Neural cell (in vitro differentiated cells): Measurements from ENCODE around the gene UBE2N. TPM values are rescaled to one million over a fixed set of nuclear protein-coding genes. Genes with fewer than 3 reads are reported as not detected.

ENCODE experiments used
- H2AFZ ChIP-seq: fragments of 200-600, 300-800 bp; sonication (generic), shearing (Covaris generic); 2 replicates; pipeline ENCODE4 v1.6.0; 2014; ENCODE audit warnings: low read depth, mild to moderate bottlenecking, antibody characterized with exemption, low read length, moderate library complexity
- H3F3A ChIP-seq: fragments of 200-600 bp; shearing (Covaris generic); 2 replicates; pipeline ENCODE4 v1.6.1; 2016; ENCODE audit warnings: mild to moderate bottlenecking, moderate library complexity, mixed read lengths, antibody characterized with exemption, low read length; ENCODE audit not compliant: insufficient read depth, poor library complexity, severe bottlenecking
- H3K27ac ChIP-seq: fragments of 200-600, 300-800 bp; sonication (generic), shearing (Covaris generic); 2 replicates; pipeline ENCODE4 v1.5.1; 2014; ENCODE audit warnings: mild to moderate bottlenecking, low read length, moderate library complexity
- H3K27me3 ChIP-seq: fragments of 300-800, 200-600 bp; sonication (generic), shearing (Covaris generic); 2 replicates; pipeline ENCODE4 v1.6.0; 2014; ENCODE audit warnings: mild to moderate bottlenecking, low read depth, low read length, moderate library complexity; ENCODE audit not compliant: insufficient read depth
- H3K36me3 ChIP-seq: fragments of 300-800, 200-600 bp; sonication (generic), shearing (Covaris generic); 2 replicates; pipeline ENCODE4 v1.5.1; 2014; ENCODE audit warnings: mild to moderate bottlenecking, antibody characterized with exemption, low read length, moderate library complexity; ENCODE audit not compliant: insufficient read depth
- H3K4me2 ChIP-seq: fragments of 300-800, 200-600 bp; sonication (generic), shearing (Covaris generic); 2 replicates; pipeline ENCODE4 v1.6.0; 2014; ENCODE audit warnings: mild to moderate bottlenecking, low read length
- H3K4me3 ChIP-seq: fragments of 300-800, 200-600 bp; sonication (generic), shearing (Covaris generic); 2 replicates; pipeline ENCODE4 v1.5.1; 2014; ENCODE audit warnings: mild to moderate bottlenecking, low read length, moderate library complexity
- H3K79me2 ChIP-seq: fragments of 200-600 bp; shearing (Covaris generic); replicated peaks from 2 replicates; pipeline ENCODE4 v1.6.0; 2014; ENCODE audit warnings: mild to moderate bottlenecking, low read length, moderate library complexity; ENCODE audit not compliant: insufficient read depth
- H3K9ac ChIP-seq: fragments of 300-800, 200-600 bp; sonication (generic), shearing (Covaris generic); 2 replicates; pipeline ENCODE4 v1.6.1; 2016; ENCODE audit warnings: mild to moderate bottlenecking, low read length, mixed read lengths
- H3K9me2 ChIP-seq: fragments of 200-600 bp; shearing (Covaris generic); 2 replicates; pipeline ENCODE4 v1.6.1; 2016; ENCODE audit warnings: mild to moderate bottlenecking, low read length, mixed read lengths; ENCODE audit not compliant: insufficient read depth
- H3K9me3 ChIP-seq: fragments of 200-600, 300-800 bp; sonication (generic), shearing (Covaris generic); 2 replicates; pipeline ENCODE4 v1.6.1; 2016; ENCODE audit warnings: mild to moderate bottlenecking, mixed run types, low read length, moderate library complexity, mixed read lengths
- H4K20me1 ChIP-seq: fragments of 200-600 bp; shearing (Covaris generic); 2 replicates; pipeline ENCODE4 v1.6.1; 2016; ENCODE audit warnings: mild to moderate bottlenecking, mixed run types; ENCODE audit not compliant: insufficient read depth
- EP300 ChIP-seq: fragments of 450-650 bp; conservative IDR thresholded peaks from 2 replicates; pipeline ENCODE4 v1.6.1; 2014; ENCODE audit warnings: antibody characterized with exemption, mild to moderate bottlenecking, moderate library complexity; ENCODE audit not compliant: poor library complexity, severe bottlenecking
- EZH2 ChIP-seq: fragments of 200-600, 300-800 bp; shearing (Covaris generic), sonication (generic); IDR thresholded peaks from 2 replicates; pipeline ENCODE4 v1.6.1; 2014; ENCODE audit warnings: antibody characterized with exemption, low read length, borderline replicate concordance, mild to moderate bottlenecking; ENCODE audit not compliant: insufficient read depth, poor library complexity, severe bottlenecking
- MXI1 ChIP-seq: fragments of 450-650 bp; conservative IDR thresholded peaks from 2 replicates; pipeline ENCODE4 v1.6.1; 2014; ENCODE audit warnings: antibody characterized with exemption, mild to moderate bottlenecking; ENCODE audit not compliant: poor library complexity, severe bottlenecking
- POLR2AphosphoS5 ChIP-seq: IDR thresholded peaks from 2 replicates; pipeline ENCODE4 v1.6.1; 2012
- RAD21 ChIP-seq: fragments of 450-650 bp; conservative IDR thresholded peaks from 2 replicates; pipeline ENCODE4 v1.6.1; 2014; ENCODE audit warnings: antibody characterized with exemption, mild to moderate bottlenecking, moderate library complexity
- SMC3 ChIP-seq: fragments of 450-650 bp; conservative IDR thresholded peaks from 2 replicates; pipeline ENCODE4 v1.6.1; 2014; ENCODE audit warnings: antibody characterized with exemption, mild to moderate bottlenecking, moderate library complexity; ENCODE audit not compliant: poor library complexity
- TAF1 ChIP-seq: IDR thresholded peaks from 2 replicates; pipeline ENCODE4 v1.6.1; 2012; ENCODE audit warnings: low read depth
- polyA plus RNA-seq: library from polyadenylated mRNA; depleted of rRNA; stranded (reverse); fragments of >200 nt; gene quantifications from 2 replicates; pipeline ENCODE4 v1.2.3, GENCODE V29; 2014
- TF ChIP-seq, protein P1 (sequence below): IDR thresholded peaks from 2 replicates; pipeline ENCODE4 v1.6.1; 2012; ENCODE audit warnings: borderline replicate concordance
- TF ChIP-seq, protein P2 (sequence below): fragments of 450-650 bp; IDR thresholded peaks from 2 replicates; pipeline ENCODE4 v1.5.1; 2014; ENCODE audit warnings: antibody characterized with exemption, mild to moderate bottlenecking, moderate library complexity; ENCODE audit not compliant: poor library complexity, severe bottlenecking

Gene UBE2N
- polyA plus RNA-seq, 1 donor from 2014 or later, result 172 TPM

DNA sequence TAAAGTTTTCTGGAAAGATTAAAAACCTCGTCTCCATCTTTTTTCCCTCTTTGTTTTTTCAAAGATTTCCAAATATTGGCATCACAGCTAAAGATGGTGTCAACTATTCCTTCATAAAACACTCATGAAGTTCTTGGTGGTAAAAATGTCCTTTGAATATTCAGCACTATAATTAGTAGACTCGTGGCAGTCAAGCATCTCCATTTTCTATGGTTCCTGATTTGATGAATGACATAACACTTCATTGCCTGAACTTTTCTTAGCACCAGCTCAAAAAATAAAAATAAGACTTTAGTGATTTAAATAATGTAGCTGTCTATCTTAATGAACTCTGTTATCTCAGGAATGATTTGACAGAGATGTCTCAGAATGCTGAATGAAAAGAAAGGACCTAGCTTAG is 19.7 kb downstream of the UBE2N start:
- H3K27me3 ChIP-seq, result no peaks in the 10 kb centered on the region
- H3K36me3 ChIP-seq, result no peaks in the 10 kb centered on the region
- no peak overlapping the region for H3K9ac ChIP-seq
- H3K9me3 ChIP-seq, result no peaks in the 10 kb centered on the region
- H3K9me2 ChIP-seq, result no peaks in the 10 kb centered on the region
- H2AFZ ChIP-seq, result no peak overlapping the region
- no peak overlapping the region for H3K4me3 ChIP-seq
- peaks cover 78% of the 10 kb centered on the region for H3K79me2 ChIP-seq
- no peak overlapping the region for H3K4me2 ChIP-seq
- no peaks in the 10 kb centered on the region for H4K20me1 ChIP-seq
- H3F3A ChIP-seq, result no peaks in the 10 kb centered on the region
- H3K27ac ChIP-seq, result no peak overlapping the region
- no peak for TF ChIP-seq TAF1
- no peak for TF ChIP-seq POLR2AphosphoS5
- TF ChIP-seq EZH2, result no peak

DNA sequence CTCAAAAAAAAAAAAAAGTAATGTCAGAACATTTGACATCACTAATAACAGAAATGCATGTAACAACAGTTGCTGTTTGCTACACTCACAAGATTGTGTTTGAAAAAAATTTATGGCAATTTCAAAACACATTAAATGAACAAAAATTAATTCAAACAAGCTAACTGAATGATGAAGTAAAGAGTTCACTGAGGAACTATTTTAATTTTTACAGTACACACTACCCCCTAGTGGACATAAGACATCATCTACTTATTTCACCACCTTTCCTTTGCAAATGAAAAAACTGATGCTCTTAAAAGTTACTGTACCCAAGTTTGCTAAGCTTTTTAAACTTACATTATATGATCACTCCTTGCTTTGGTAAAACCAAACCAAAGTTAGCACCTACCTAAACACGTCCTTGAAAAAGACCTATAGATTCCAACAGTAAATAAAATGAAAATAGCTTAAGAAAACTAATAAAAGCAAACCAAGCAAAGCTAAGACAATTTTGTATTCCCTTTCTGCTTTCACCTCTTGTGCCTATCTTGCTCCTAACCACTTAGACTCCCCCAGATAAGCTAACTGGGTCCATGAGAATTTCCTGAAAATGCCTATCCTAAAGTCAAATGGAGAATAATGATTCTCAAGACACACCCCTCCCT is 22.2 kb downstream of the UBE2N start:
- TF ChIP-seq SMC3 (peak; percentile 60), TAF1 (no peak), MXI1 (no peak), RAD21 (peak; percentile 54), EZH2 (no peak), EP300 (no peak)
- TF ChIP-seq, protein P1, sequence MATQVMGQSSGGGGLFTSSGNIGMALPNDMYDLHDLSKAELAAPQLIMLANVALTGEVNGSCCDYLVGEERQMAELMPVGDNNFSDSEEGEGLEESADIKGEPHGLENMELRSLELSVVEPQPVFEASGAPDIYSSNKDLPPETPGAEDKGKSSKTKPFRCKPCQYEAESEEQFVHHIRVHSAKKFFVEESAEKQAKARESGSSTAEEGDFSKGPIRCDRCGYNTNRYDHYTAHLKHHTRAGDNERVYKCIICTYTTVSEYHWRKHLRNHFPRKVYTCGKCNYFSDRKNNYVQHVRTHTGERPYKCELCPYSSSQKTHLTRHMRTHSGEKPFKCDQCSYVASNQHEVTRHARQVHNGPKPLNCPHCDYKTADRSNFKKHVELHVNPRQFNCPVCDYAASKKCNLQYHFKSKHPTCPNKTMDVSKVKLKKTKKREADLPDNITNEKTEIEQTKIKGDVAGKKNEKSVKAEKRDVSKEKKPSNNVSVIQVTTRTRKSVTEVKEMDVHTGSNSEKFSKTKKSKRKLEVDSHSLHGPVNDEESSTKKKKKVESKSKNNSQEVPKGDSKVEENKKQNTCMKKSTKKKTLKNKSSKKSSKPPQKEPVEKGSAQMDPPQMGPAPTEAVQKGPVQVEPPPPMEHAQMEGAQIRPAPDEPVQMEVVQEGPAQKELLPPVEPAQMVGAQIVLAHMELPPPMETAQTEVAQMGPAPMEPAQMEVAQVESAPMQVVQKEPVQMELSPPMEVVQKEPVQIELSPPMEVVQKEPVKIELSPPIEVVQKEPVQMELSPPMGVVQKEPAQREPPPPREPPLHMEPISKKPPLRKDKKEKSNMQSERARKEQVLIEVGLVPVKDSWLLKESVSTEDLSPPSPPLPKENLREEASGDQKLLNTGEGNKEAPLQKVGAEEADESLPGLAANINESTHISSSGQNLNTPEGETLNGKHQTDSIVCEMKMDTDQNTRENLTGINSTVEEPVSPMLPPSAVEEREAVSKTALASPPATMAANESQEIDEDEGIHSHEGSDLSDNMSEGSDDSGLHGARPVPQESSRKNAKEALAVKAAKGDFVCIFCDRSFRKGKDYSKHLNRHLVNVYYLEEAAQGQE, result no peak
- TF ChIP-seq, protein P2, sequence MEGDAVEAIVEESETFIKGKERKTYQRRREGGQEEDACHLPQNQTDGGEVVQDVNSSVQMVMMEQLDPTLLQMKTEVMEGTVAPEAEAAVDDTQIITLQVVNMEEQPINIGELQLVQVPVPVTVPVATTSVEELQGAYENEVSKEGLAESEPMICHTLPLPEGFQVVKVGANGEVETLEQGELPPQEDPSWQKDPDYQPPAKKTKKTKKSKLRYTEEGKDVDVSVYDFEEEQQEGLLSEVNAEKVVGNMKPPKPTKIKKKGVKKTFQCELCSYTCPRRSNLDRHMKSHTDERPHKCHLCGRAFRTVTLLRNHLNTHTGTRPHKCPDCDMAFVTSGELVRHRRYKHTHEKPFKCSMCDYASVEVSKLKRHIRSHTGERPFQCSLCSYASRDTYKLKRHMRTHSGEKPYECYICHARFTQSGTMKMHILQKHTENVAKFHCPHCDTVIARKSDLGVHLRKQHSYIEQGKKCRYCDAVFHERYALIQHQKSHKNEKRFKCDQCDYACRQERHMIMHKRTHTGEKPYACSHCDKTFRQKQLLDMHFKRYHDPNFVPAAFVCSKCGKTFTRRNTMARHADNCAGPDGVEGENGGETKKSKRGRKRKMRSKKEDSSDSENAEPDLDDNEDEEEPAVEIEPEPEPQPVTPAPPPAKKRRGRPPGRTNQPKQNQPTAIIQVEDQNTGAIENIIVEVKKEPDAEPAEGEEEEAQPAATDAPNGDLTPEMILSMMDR, result peak; percentile 67
- no peak overlapping the region for H3K9ac ChIP-seq

More for the DNA sequence above, 22.2 kb downstream of the UBE2N start:
- Histone ChIP-seq H3K9me2 (no peaks in the 10 kb centered on the region), H3K9me3 (no peaks in the 10 kb centered on the region), H3K27me3 (no peaks in the 10 kb centered on the region), H3K4me2 (no peak overlapping the region), H3K36me3 (no peaks in the 10 kb centered on the region), H4K20me1 (no peaks in the 10 kb centered on the region), H3F3A (no peaks in the 10 kb centered on the region), H3K79me2 (peaks cover 81% of the 10 kb centered on the region), H3K4me3 (no peak overlapping the region), H3K27ac (no peak overlapping the region), H2AFZ (no peak overlapping the region)
